Measurements from ENCODE around the gene GK.

The GK gene

DNA sequence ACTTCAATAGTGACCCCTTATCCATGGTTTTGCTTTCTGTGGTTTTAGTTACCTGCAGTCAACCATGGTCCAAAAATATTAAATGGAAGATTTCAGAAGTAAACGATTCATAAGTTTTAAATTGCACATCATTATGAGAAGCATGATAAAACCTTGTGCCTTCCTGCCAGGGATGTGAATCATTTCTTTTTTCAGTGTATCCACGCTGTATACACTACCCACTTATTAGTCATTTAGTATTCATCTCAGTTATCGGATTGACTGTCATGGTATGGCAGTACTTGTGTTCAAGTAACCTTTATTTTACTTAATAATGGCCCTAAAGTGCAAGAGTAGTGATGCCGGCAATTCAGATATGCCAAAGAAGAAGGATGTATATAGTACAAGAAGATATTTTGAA lies 38.0 kb upstream of the GK start:
- Histone ChIP-seq H3K4me1 (no peaks in the 10 kb centered on the region), H3K27me3 (no peaks in the 10 kb centered on the region), H3K9me3 (no peaks in the 10 kb centered on the region), H3K4me3 (no peak overlapping the region), H3K36me3 (no peaks in the 10 kb centered on the region), H3K27ac (no peak overlapping the region)
- intact Hi-C loops (cut with DNase I; ENCODE audit: low total_unique reads), result no loop called here
- TF ChIP-seq, protein P1, sequence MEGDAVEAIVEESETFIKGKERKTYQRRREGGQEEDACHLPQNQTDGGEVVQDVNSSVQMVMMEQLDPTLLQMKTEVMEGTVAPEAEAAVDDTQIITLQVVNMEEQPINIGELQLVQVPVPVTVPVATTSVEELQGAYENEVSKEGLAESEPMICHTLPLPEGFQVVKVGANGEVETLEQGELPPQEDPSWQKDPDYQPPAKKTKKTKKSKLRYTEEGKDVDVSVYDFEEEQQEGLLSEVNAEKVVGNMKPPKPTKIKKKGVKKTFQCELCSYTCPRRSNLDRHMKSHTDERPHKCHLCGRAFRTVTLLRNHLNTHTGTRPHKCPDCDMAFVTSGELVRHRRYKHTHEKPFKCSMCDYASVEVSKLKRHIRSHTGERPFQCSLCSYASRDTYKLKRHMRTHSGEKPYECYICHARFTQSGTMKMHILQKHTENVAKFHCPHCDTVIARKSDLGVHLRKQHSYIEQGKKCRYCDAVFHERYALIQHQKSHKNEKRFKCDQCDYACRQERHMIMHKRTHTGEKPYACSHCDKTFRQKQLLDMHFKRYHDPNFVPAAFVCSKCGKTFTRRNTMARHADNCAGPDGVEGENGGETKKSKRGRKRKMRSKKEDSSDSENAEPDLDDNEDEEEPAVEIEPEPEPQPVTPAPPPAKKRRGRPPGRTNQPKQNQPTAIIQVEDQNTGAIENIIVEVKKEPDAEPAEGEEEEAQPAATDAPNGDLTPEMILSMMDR (IDR thresholded peaks at IDR 0.05), result no peak
- no peak for DNase-seq

DNA sequence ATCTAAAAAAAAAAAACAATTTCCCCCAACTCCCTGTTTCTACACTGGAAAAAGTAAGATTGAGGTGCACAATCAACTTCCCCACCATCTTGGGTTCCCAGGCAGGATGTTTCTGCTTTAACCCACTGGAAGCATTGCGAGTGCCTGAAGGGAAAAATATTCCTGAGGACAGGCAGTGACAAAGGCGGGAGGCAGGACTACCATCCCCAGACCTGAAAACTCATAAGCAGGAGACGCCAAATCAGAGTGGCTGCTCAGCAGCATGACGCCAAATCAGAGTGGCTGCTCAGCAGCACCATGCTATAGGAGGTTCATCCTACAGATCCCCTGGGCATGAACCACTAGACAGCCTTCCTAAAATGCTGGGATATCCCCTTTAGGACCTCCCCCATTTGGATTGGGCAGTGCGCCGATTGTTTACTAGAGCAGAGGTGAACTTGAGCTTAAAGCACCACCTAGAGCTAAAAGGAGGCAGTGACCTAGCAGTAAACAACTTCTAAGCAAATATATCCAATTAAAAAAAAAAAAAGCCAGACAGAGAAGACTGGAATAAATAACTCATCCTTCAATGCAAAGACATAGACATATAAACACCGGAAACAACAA lies 35.0 kb upstream of the GK start:
- Histone ChIP-seq H3K27ac (no peak overlapping the region), H3K9me3 (peaks cover 0 to 10% (median 8%) of the 10 kb centered on the region in 3 donors), H3K4me3 (no peak overlapping the region), H3K4me1 (peaks cover 0 to 4% (median 0%) of the 10 kb centered on the region in 4 donors), H3K36me3 (no peaks in the 10 kb centered on the region), H3K27me3 (no peaks in the 10 kb centered on the region)
- intact Hi-C loops (cut with DNase I; ENCODE audit: low total_unique reads), result no loop called here
- DNase-seq, result no peak
- TF ChIP-seq, protein P1 (IDR thresholded peaks at IDR 0.05), result no peak

DNA sequence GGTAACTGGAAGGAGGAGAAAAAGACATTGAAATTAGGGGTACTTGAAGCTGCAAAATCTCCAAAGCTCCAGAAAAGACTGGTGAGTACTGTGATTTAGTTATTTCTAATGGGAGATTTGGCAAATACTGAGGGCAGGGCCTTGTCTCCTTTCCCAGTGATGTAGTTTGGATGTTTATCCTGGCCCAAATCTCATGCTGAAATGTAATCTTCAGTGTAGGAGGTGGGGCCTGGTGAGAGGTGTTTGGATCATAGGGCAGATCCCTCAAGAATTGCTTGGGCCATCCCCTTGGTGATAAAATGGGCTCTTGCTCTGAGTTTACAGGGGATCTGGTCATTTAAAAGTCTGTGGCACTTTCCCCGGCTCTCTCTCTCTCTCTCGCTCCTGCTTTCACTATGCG lies 33.1 kb upstream of the GK start:
- Histone ChIP-seq H3K9me3 (peaks cover 0 to 10% (median 8%) of the 10 kb centered on the region in 3 donors), H3K27ac (no peak overlapping the region), H3K36me3 (no peaks in the 10 kb centered on the region), H3K4me3 (no peak overlapping the region), H3K4me1 (peaks cover 0 to 4% (median 0%) of the 10 kb centered on the region in 4 donors), H3K27me3 (no peaks in the 10 kb centered on the region)
- peak in 1 of 2 donors; percentile 26 for DNase-seq
- TF ChIP-seq, protein P1 (IDR thresholded peaks at IDR 0.05), result no peak
- intact Hi-C loops (cut with DNase I; ENCODE audit: low total_unique reads), result no loop called here

DNA sequence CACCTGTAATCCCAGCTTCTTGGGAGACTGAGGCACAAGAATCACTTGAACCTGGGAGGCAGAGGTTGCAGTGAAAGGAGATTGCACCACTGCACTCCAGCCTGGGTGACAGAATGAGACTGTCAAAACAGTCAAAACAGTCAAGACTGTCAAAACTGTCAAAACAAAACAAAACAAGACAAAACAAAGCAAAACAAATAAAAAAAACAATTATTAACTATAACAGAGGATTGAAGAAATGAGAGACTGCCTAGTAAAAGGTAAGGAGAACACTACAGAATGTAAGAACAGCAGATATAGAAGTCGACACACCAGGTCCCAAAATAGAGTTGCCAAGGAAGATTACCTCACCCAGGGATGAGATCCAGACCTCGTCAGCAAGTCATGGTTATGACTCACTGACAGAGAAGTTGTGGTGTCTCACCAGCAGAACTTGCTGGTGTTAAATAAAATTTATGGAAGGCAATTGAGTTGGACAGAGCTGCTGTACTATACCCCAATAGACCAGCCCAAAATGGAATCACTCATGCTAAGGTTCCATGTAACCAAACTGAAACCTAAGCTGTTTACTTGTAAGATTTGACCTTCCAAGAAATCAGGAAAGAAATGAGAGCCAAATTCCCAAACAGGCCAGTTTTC lies 32.1 kb upstream of the GK start:
- no peak overlapping the region for H3K4me3 ChIP-seq
- no peak overlapping the region for H3K27ac ChIP-seq
- DNase-seq, result peak in 1 of 2 donors; percentile 51
- H3K4me1 ChIP-seq, result peaks cover 0 to 4% (median 0%) of the 10 kb centered on the region in 4 donors
- peaks cover 0 to 10% (median 8%) of the 10 kb centered on the region in 3 donors for H3K9me3 ChIP-seq
- TF ChIP-seq, protein P1 (IDR thresholded peaks at IDR 0.05), result no peak
- no peaks in the 10 kb centered on the region for H3K36me3 ChIP-seq
- intact Hi-C loops (cut with DNase I; ENCODE audit: low total_unique reads), result no loop called here
- H3K27me3 ChIP-seq, result no peaks in the 10 kb centered on the region

DNA sequence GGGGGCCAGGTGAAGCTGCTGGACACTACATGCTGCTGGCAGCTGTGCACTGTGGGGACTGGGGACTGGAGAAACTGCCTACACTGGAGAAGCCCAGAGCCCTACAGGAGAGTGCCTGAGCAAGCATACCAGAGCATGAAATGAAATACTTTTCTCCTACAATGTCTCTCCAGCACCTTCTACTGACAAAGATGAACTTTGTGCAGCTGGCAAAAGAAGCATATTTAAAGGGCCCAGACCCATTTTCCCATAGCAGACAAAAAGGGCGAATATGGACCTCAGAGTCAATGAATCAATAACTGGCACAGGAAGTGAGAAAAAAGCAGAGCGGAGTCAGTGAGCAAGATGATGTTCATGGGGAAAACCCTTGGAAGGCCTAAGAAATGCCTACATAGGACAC lies 30.9 kb upstream of the GK start:
- Histone ChIP-seq H3K4me1 (peaks cover 0 to 4% (median 0%) of the 10 kb centered on the region in 4 donors), H3K9me3 (peaks cover 0 to 10% (median 8%) of the 10 kb centered on the region in 3 donors), H3K36me3 (no peaks in the 10 kb centered on the region), H3K27me3 (no peaks in the 10 kb centered on the region), H3K27ac (no peak overlapping the region), H3K4me3 (no peak overlapping the region)
- intact Hi-C loops (cut with DNase I; ENCODE audit: low total_unique reads), result no loop called here
- no peak for DNase-seq
- TF ChIP-seq, protein P1 (IDR thresholded peaks at IDR 0.05), result no peak

All from tibial artery (tissue), 4 donors.